MM.1S (cell line): Measurements from ENCODE around the gene HOXA2.

Experiments used
- DNase-seq: peaks from one replicate; pipeline ENCODE4 v3.0.0-alpha.2; 2015
- H2AFZ ChIP-seq: fragments of 300-600 bp; sonication (generic); 2 replicates; pipeline ENCODE4 v1.6.0; 2016; ENCODE audit warnings: antibody characterized with exemption, low read length
- H3F3A ChIP-seq: fragments of 300-600 bp; sonication (generic); 2 replicates; pipeline ENCODE4 v1.6.1; 2016; ENCODE audit warnings: mild to moderate bottlenecking, antibody characterized with exemption, low read length, moderate library complexity, mixed read lengths; ENCODE audit not compliant: insufficient read depth
- H3K27ac ChIP-seq: fragments of 300-600 bp; sonication (generic); 2 replicates; pipeline ENCODE4 v1.5.1; 2016; ENCODE audit warnings: mild to moderate bottlenecking, low read length
- H3K27me3 ChIP-seq: fragments of 300-600 bp; sonication (generic); replicated peaks from 2 replicates; pipeline ENCODE4 v1.6.0; 2016; ENCODE audit warnings: low read length; ENCODE audit not compliant: insufficient read depth
- H3K36me3 ChIP-seq: fragments of 300-600 bp; sonication (generic); replicated peaks from 2 replicates; pipeline ENCODE4 v1.6.1; 2016; ENCODE audit warnings: mild to moderate bottlenecking, low read length, mixed read lengths; ENCODE audit not compliant: insufficient read depth
- H3K4me1 ChIP-seq: fragments of 300-600 bp; sonication (generic); 2 replicates; pipeline ENCODE4 v1.6.1; 2016; ENCODE audit warnings: low read length, mixed read lengths
- H3K4me2 ChIP-seq: fragments of 300-600 bp; sonication (generic); 2 replicates; pipeline ENCODE4 v1.6.0; 2016; ENCODE audit warnings: low read depth, low read length
- H3K4me3 ChIP-seq: fragments of 300-600 bp; sonication (generic); 2 replicates; pipeline ENCODE4 v1.5.1; 2016; ENCODE audit warnings: low read length, mixed read lengths
- H3K79me2 ChIP-seq: fragments of 300-600 bp; sonication (generic); 2 replicates; pipeline ENCODE4 v1.6.1; 2016; ENCODE audit warnings: mixed run types, low read length, mixed read lengths
- H3K9ac ChIP-seq: fragments of 300-600 bp; sonication (generic); 2 replicates; pipeline ENCODE4 v1.6.1; 2016; ENCODE audit warnings: low read length, mixed read lengths
- H3K9me2 ChIP-seq: fragments of 300-600 bp; sonication (generic); replicated peaks from 2 replicates; pipeline ENCODE4 v1.6.1; 2016; ENCODE audit warnings: mild to moderate bottlenecking, low read length, mixed read lengths; ENCODE audit not compliant: insufficient read depth
- H3K9me3 ChIP-seq: fragments of 300-600 bp; sonication (generic); replicated peaks from 2 replicates; pipeline ENCODE4 v1.6.1; 2016; ENCODE audit warnings: mild to moderate bottlenecking, low read length, mixed read lengths; ENCODE audit not compliant: insufficient read depth
- H4K20me1 ChIP-seq: fragments of 300-600 bp; sonication (generic); 2 replicates; pipeline ENCODE4 v1.6.1; 2016; ENCODE audit warnings: mild to moderate bottlenecking, low read length, moderate library complexity, mixed read lengths; ENCODE audit not compliant: insufficient read depth
- CTCF ChIP-seq: fragments of 300-600 bp; sonication (generic); IDR thresholded peaks from 2 replicates; pipeline ENCODE4 v1.5.1; 2016; ENCODE audit warnings: antibody characterized with exemption, low read length, mixed read lengths
- EZH2 ChIP-seq: fragments of 300-600 bp; sonication (generic); optimal IDR thresholded peaks from 2 replicates; pipeline ENCODE3; 2017; ENCODE audit warnings: low read depth, mild to moderate bottlenecking, antibody characterized with exemption, low read length, mixed read lengths
- EZH2phosphoT487 ChIP-seq: fragments of 300-600 bp; sonication (generic); IDR thresholded peaks from 2 replicates; pipeline ENCODE4 v1.6.1; 2018; ENCODE audit warnings: antibody characterized with exemption, low read length

HOXA2 gene

GRCh38 chr7:27091941-27092818, 10.3 kb downstream of the HOXA2 start:
- H3K27ac ChIP-seq: no peak overlapping the region

DNA sequence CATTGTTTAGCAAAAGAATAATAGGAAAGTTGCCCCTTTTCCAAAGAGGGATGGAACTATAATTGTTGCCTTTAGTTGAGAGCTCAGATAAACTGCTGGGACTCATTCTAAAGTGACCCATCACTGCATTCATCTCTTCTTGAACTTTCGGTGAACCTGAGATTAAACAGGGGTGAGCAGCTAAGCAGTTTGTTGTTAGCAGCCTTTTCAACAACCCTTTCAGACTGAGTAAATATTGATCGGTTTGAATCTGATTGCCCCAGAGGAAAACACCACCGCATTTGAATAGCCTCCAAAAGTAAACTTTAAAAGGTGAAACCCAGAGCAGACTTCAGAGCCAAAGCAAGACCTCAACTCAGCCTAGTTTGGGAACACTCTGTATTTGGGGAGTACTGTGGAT, 11.4 kb downstream of the HOXA2 start:
- DNase-seq: no peak
- H2AFZ ChIP-seq: no peak overlapping the region
- H3K9me2 ChIP-seq: no peaks in the 10 kb centered on the region
- no peaks in the 10 kb centered on the region for H3K36me3 ChIP-seq
- no peak overlapping the region for H3K4me3 ChIP-seq
- peaks cover 11% of the 10 kb centered on the region for H3K27me3 ChIP-seq
- H3K9me3 ChIP-seq: no peaks in the 10 kb centered on the region
- H3K27ac ChIP-seq: no peak overlapping the region
- no peaks in the 10 kb centered on the region for H3K4me1 ChIP-seq
- TF ChIP-seq EZH2phosphoT487 (no peak), EZH2 (no peak), CTCF (no peak)
- H3K4me2 ChIP-seq: no peak overlapping the region
- H3F3A ChIP-seq: no peaks in the 10 kb centered on the region
- H4K20me1 ChIP-seq: no peaks in the 10 kb centered on the region
- no peak overlapping the region for H3K9ac ChIP-seq
- no peaks in the 10 kb centered on the region for H3K79me2 ChIP-seq

More at GRCh38 chr7:27091941-27092818, 10.3 kb downstream of the HOXA2 start:
- Histone ChIP-seq H3K9ac (no peak overlapping the region), H4K20me1 (no peaks in the 10 kb centered on the region), H2AFZ (no peak overlapping the region), H3K27me3 (peaks cover 11% of the 10 kb centered on the region), H3K4me3 (no peak overlapping the region), H3F3A (no peaks in the 10 kb centered on the region), H3K36me3 (no peaks in the 10 kb centered on the region), H3K79me2 (no peaks in the 10 kb centered on the region), H3K9me3 (no peaks in the 10 kb centered on the region), H3K4me1 (no peaks in the 10 kb centered on the region), H3K4me2 (no peak overlapping the region), H3K9me2 (no peaks in the 10 kb centered on the region)
- TF ChIP-seq CTCF: no peak
- no peak for TF ChIP-seq EZH2
- no peak for TF ChIP-seq EZH2phosphoT487
- DNase-seq: no peak

- no peak overlapping the region for H3K4me3 ChIP-seq
- no peak for DNase-seq
Observed at GRCh38 chr7:27088002-27088922, 14.2 kb downstream of the HOXA2 start.

More at GRCh38 chr7:27088002-27088922, 14.2 kb downstream of the HOXA2 start:
- Histone ChIP-seq H3K4me2 (no peak overlapping the region), H3K4me1 (no peaks in the 10 kb centered on the region), H3K9me2 (no peaks in the 10 kb centered on the region), H3K36me3 (no peaks in the 10 kb centered on the region), H3K9me3 (no peaks in the 10 kb centered on the region), H3F3A (no peaks in the 10 kb centered on the region), H4K20me1 (no peaks in the 10 kb centered on the region), H3K9ac (no peak overlapping the region), H2AFZ (no peak overlapping the region), H3K79me2 (no peaks in the 10 kb centered on the region), H3K27ac (no peak overlapping the region), H3K27me3 (no peaks in the 10 kb centered on the region)
- no peak for TF ChIP-seq CTCF
- TF ChIP-seq EZH2phosphoT487: no peak
